IPS DF 19.7 (cell line): Measurements from ENCODE around the gene TAF1B.

Experiments used
- DNase-seq: peaks from one replicate; pipeline ENCODE4 v3.0.0-alpha.2; 2013; ENCODE audit warnings: low read depth, low spot score

Gene TAF1B

GRCh38 chr2:9843229-9844035, at the start of gene TAF1B:
Gene TAF1B (plus strand): TSS chr2:9843474. CDS start chr2:9843542, 68 bp downstream.
- DNase-seq = peak; percentile 93

DNA sequence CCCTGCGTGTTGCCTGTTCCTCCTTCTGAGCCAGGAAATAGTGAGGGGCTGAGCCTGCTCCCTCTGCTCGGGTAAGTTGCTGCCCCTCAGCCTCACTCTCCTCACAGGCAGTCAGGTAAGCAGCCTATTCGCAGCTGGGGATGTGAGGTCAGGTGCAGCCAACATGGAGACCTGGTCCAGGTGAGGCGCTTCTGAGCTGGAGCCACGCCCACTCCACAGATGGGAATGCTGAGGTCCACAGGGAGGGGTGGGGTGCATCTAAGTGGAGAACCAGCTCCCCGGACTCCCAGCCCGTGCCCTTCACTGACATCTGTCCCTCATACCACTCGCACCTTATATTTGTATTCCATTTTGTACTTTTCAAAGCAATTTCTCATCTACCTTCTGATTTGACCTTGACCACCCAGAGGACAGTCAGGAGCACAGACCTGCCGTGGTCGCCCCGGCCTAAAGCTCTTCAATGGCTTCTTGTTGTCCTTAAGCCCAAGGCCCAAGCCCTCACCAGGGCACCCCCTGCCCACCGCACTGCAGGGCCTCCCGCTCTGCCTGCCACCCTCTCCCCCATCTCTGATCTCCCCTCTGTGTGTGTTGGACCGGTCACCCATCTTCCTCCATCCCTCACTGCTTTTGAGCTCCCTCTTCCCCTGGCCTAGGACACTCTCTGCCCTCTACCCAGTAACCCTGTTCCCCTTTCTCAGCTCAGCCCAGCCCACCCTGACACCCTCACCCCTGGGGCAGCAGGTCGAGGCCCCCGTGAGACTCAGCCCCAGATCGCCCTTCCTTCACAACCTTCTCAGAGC, 49.2 kb upstream of the TAF1B start:
- no peak for DNase-seq

GRCh38 chr2:9795071-9795470, 48.2 kb upstream of the TAF1B start:
- no peak for DNase-seq

DNA sequence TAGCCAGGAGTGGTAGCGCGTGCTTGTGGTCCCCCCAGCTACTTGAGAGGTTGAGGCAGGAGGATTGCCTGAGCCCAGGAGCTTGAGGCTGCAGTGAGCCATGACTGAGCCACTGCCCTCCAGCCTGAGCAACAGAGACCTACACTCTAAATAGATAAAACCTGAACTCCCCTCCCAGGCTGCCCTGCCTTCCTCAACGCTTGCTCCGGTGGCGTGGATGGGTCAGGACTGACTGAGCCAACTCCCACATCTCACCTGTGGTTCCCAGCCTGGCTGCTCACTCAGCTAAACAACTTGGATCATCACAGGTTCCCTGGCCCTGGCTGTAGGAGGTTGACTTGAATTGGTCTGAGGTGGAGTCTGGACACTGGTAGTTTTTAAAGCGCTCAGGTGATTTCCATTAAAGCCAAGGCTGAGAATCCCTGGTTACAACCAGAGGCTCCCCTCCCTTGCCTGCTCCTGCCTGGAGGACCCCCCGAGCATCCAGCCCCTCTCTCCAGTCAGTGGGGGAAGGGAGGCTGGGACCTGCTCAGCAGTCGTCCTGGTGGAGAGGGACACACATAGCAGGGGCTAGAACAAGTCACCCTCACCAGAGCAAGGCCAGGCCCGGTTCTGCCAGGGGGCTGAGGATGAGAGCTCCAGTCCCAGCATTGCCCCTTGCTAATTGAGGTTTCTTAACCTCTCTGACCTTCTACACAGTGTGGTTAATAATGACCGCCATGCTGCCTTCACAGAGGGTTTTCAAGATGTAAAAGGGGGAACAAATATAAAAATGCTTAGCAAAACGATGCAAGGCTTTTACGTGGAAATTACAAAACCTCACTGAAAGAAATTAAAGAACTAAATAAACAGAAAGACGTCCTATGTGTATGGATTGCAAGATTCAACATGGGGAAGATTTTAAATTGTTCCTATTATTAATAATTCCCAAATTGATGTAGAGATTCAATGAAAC, 46.9 kb upstream of the TAF1B start:
- no peak for DNase-seq

GRCh38 chr2:9797086-9797485, 46.2 kb upstream of the TAF1B start:
- no peak for DNase-seq

- DNase-seq = no peak
Measured at GRCh38 chr2:9797681-9798556, 45.4 kb upstream of the TAF1B start.

- no peak for DNase-seq
Measured at GRCh38 chr2:9799011-9799596, 44.2 kb upstream of the TAF1B start.

- DNase-seq = no peak
Measured at GRCh38 chr2:9799729-9800632, 43.3 kb upstream of the TAF1B start.

DNA sequence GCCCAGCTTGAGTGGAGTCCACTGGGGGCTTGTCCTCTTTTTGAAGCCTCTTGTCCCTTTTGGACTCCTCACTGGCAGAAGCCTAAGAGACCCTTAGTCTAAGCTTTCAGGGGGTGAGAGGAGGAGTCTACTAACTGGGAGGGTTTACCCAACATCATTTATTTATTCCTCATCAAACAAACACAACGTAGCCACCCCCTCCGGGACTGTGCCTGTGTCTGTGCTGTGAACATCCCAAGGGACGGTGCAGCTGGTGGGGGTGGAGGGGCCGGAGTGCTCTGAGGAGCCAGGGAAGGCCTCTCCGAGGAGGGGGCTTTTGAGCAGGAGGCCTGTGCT, 42.7 kb upstream of the TAF1B start:
- no peak for DNase-seq

GRCh38 chr2:9800975-9801726, 42.1 kb upstream of the TAF1B start:
- no peak for DNase-seq

DNA sequence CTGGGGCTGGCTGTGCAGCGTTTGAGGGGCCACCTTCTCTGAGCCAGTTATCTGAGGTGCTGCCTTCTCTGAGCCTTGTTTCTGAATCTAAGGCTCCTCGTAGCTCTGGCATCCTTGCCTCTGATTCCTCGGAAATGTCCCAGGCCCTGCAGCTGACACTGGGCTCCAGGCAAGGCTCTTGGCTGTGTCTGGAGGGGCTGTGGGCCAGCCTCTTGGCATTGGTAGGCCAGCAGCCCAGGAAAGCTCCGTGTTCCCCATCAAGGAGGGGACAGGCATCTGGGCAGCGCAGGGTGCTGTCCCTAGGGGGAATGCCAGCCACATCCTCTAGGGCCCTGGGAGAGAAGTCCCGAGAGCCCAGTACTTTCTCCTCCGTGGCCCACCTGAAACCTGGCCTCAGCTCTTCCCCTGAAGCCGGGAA, 40.7 kb upstream of the TAF1B start:
- no peak for DNase-seq

DNA sequence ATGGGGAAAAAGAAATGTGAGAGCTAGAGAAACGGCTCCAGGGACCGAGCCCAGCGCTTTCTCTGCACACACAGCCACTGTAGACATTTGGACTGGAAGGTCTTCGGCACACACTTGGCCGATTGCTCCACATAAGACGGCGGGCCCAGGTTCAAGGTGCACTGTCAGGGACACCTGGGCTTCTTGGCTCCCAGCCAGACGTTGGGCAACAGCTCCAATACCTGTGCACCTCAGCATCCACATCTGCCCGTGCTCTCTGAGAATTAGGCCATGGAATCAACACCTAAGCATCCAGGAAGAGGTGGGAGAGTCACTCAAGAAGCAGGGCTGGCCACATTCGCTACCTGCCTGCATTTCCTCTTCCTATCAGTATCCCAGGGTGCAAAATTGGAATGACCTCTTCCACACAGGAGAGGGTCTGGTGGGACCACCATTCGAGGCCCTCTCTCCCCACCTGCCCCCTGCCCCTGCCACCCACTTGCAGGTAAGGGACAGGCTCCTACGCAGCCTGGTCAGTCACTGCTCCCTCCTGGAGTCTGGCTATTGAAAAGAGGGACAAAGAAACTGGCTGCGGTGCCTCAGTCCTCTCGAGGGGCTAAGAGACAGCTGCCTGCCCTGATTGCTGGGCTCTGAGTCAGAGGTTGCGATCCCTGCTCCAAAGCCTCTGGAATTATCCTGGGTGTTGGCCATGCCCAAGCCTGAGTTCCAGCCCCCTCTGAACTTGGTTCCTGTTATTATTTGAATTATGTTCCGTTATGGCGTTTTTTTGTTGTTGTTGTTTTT, 40.1 kb upstream of the TAF1B start:
- DNase-seq = no peak

DNA sequence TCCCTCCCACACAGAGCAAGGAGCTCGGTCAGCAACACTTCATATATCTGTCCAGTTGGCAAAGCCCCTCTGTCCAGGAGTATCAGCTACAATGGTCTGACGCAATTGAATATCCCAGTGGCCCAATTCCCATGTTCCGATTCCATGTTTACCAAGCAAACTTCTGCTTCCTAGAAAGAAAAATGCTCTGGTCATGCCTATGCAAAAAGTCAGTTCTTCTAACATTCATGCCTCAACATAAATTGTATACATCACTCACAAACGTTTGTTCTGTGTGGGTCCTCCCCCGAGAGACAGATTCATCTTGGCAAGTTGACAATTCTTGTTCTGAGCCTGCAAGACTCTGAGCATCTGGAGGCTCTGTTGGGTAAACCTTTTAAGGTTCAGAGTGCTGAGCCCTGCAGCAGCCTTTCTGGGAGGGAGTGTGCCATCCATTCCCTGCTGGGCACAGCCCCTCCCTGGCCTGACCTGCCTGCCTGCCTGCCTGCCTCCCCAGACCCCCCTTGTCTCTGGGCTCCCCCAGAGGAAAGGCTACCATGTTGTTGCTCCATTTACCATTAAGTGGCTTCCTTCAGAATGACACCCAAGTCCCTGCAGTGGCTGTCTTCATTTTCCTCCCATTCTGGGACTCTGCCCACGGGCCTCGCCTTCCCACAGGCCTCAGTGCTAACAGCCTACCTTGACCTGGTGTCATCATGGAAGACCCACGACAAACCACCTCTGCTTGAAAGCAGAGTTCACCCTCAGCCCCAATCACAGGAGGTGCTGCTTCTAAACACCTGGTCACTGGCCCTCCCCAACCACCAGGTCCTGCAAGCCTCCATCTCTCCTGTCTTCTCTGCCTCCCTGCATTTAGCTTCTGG, 37.6 kb upstream of the TAF1B start:
- no peak for DNase-seq

- DNase-seq = no peak
Measured at GRCh38 chr2:9806298-9806610, 37.0 kb upstream of the TAF1B start.

- no peak for DNase-seq
Measured at GRCh38 chr2:9806656-9807055, 36.6 kb upstream of the TAF1B start.

DNA sequence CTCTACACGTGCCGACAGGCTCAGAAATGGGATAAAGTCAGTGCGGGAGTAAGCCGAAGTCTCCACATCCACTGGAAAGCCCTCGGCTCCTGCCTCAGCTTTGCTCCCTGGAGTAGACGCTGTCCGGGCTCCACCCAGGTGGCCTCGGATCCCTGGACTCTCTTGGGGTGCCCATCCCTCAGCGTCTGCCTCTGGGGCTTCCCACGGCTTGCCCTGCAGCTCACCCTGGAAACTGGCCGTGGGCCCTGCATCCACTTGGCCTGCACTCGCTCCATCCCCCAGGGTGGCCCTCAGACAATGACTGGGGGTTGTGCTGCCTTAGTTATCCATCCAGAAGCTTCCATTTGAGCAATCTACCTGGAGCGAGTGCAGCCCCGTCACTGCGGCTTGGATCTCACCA, 36.2 kb upstream of the TAF1B start:
- DNase-seq = no peak
